ENCODE results near the gene GSTM1.

DNA sequence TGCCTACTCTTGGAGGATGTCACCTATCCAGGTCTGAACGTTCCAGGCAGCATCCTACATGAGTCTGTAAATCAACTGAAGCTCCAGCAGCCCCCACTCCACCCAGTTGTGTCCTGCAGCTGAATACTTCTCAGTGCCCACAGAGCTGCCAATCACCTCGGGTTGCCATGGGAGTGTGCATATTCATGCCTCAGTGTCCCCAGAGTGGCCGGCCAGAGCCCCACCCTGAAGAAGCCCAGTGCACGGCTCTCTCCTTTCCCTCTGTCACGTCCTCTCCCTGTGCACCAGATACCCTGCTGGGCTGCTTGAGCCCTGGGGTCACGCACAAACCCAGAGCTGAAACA is 47.8 kb upstream of the GSTM1 start:
- TF ChIP-seq, protein P1, sequence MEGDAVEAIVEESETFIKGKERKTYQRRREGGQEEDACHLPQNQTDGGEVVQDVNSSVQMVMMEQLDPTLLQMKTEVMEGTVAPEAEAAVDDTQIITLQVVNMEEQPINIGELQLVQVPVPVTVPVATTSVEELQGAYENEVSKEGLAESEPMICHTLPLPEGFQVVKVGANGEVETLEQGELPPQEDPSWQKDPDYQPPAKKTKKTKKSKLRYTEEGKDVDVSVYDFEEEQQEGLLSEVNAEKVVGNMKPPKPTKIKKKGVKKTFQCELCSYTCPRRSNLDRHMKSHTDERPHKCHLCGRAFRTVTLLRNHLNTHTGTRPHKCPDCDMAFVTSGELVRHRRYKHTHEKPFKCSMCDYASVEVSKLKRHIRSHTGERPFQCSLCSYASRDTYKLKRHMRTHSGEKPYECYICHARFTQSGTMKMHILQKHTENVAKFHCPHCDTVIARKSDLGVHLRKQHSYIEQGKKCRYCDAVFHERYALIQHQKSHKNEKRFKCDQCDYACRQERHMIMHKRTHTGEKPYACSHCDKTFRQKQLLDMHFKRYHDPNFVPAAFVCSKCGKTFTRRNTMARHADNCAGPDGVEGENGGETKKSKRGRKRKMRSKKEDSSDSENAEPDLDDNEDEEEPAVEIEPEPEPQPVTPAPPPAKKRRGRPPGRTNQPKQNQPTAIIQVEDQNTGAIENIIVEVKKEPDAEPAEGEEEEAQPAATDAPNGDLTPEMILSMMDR (conservative IDR thresholded peaks at IDR 0.05), result no peak
- TF ChIP-seq ZFX (IDR thresholded peaks at IDR 0.05), result no peak
